B cell (primary cell): ENCODE measurements around the gene PLPP4. TPM values are rescaled to one million over a fixed set of nuclear protein-coding genes. Genes with fewer than 3 reads are reported as not detected.

Experiments
- ATAC-seq: fragments of 200-7000 bp; cut with Tn5 transposase; one replicate; pipeline ENCODE4 v1.10.0; 2021; ENCODE audit warnings: low read depth, mild to moderate bottlenecking, moderate number of reproducible peaks, moderate library complexity
- CTCF ChIA-PET: fragments of 350-600 bp; sonication (Branson Sonifier 250); formaldehyde crosslinking; loops from one replicate; lab custom pipeline; 2021; ENCODE audit warnings: antibody characterized with exemption, inconsistent platforms; lab: Charles Lee
- POLR2A ChIA-PET: fragments of 350-600 bp; sonication (Branson Sonifier 250); formaldehyde crosslinking; loops from one replicate; lab custom pipeline; 2021; ENCODE audit warnings: antibody characterized with exemption; lab: Charles Lee
- DNase-seq: peaks from one replicate; pipeline ENCODE4 v3.0.0; 2013
- H2AFZ ChIP-seq: 2 replicates; pipeline ENCODE4 v1.6.1; 2012; ENCODE audit warnings: mild to moderate bottlenecking, low read depth, low read length; ENCODE audit not compliant: insufficient read depth, poor library complexity, severe bottlenecking
- H3K27ac ChIP-seq, 2 donors: 1 replicate in 1 of 2; 2 replicates in 1 of 2; pipeline ENCODE4 v1.5.1; 2012 to 2013; ENCODE audit warnings: low read length in 2 of 2, mild to moderate bottlenecking in 2 of 2, moderate library complexity in 1 of 2
- H3K27me3 ChIP-seq, 4 experiments: fragments of 200-600 bp in 1 of 4; sonication (generic) in 1 of 4; replicated peaks in 1 of 4; 1 replicate in 2 of 4; 2 replicates in 2 of 4; pipeline versions ENCODE4 v1.6.1 to v1.7.0; 2013 to 2016; ENCODE audit warnings: low read length in 3 of 4, mild to moderate bottlenecking in 2 of 4, mixed read lengths in 1 of 4, moderate library complexity in 1 of 4; ENCODE audit not compliant: insufficient read depth in 4 of 4, control insufficient read depth in 3 of 4; ENCODE audit errors: control extremely low read depth in 1 of 4
- H3K36me3 ChIP-seq, 2 experiments: replicated peaks in 1 of 2; 1 replicate in 1 of 2; 2 replicates in 1 of 2; pipeline versions ENCODE4 v1.6.1 to v1.7.1; 2013; ENCODE audit warnings: low read length in 1 of 2; ENCODE audit not compliant: insufficient read depth in 2 of 2, control insufficient read depth in 1 of 2; ENCODE audit errors: control extremely low read depth in 1 of 2, extremely low read depth in 1 of 2
- H3K4me1 ChIP-seq, 2 donors: fragments of 200-600 bp in 1 of 2; sonication (generic) in 1 of 2; 1 replicate in 1 of 2; 2 replicates in 1 of 2; pipeline versions ENCODE4 v1.5.1 to v1.6.1; 2013 to 2017; ENCODE audit warnings: low read length in 2 of 2; ENCODE audit not compliant: control insufficient read depth in 2 of 2, insufficient read depth in 2 of 2
- H3K4me2 ChIP-seq: replicated peaks from 2 replicates; pipeline ENCODE3; 2012; ENCODE audit warnings: mild to moderate bottlenecking, low read depth, low read length; ENCODE audit not compliant: poor library complexity, severe bottlenecking
- H3K4me3 ChIP-seq, 5 experiments: fragments of 200-600 bp in 1 of 5; sonication (generic) in 1 of 5; 1 replicate in 3 of 5; 2 replicates in 2 of 5; pipeline versions ENCODE4 v1.5.1 to v1.7.0; 2011 to 2016; ENCODE audit warnings: low read length in 4 of 5, mild to moderate bottlenecking in 4 of 5, low read depth in 2 of 5, control low read depth in 1 of 5, moderate library complexity in 1 of 5; ENCODE audit not compliant: insufficient read depth in 1 of 5; ENCODE audit errors: control extremely low read depth in 1 of 5, extremely low read depth in 1 of 5
- H3K79me2 ChIP-seq: fragments of 200-600 bp; sonication (generic); one replicate; pipeline ENCODE4 v1.6.0; 2016; ENCODE audit warnings: low read length; ENCODE audit not compliant: control insufficient read depth, insufficient read depth
- H3K9ac ChIP-seq: fragments of 200-600 bp; sonication (generic); 2 replicates; pipeline ENCODE4 v1.6.1; 2017; ENCODE audit warnings: mild to moderate bottlenecking, low read length, moderate library complexity
- H3K9me3 ChIP-seq, 3 donors: one replicate each; pipeline versions ENCODE4 v1.6.1 to v1.7.1; 2013; ENCODE audit warnings: low read length in 2 of 3; ENCODE audit not compliant: control insufficient read depth in 2 of 3, insufficient read depth in 1 of 3; ENCODE audit errors: control extremely low read depth in 1 of 3
- H4K20me1 ChIP-seq: 2 replicates; pipeline ENCODE4 v1.6.0; 2012; ENCODE audit warnings: mild to moderate bottlenecking, low read length; ENCODE audit not compliant: insufficient read depth, control insufficient read depth, poor library complexity, severe bottlenecking
- H3K27ac Mint-ChIP-seq: one replicate; pipeline ENCODE4 v1.8.0; 2021; ENCODE audit warnings: mixed read lengths
- H3K27me3 Mint-ChIP-seq: one replicate; pipeline ENCODE4 v1.8.0; 2021; ENCODE audit warnings: mixed read lengths
- H3K4me1 Mint-ChIP-seq: one replicate; pipeline ENCODE4 v1.8.0; 2021; ENCODE audit warnings: mixed read lengths
- H3K4me3 Mint-ChIP-seq: one replicate; pipeline ENCODE4 v1.8.0; 2021; ENCODE audit warnings: mixed read lengths
- H3K9me3 Mint-ChIP-seq: one replicate; pipeline ENCODE4 v1.8.0; 2022; ENCODE audit warnings: mixed read lengths; ENCODE audit not compliant: insufficient read depth
- CTCF ChIP-seq: fragments of 200-600 bp; IDR thresholded peaks from one replicate; pipeline ENCODE4 v1.8.0; 2022; ENCODE audit warnings: antibody characterized with exemption, mild to moderate bottlenecking
- EZH2 ChIP-seq: IDR thresholded peaks from 2 replicates; pipeline ENCODE4 v1.6.1; 2012; ENCODE audit warnings: borderline replicate concordance, low read depth, mild to moderate bottlenecking, moderate library complexity, low read length; ENCODE audit not compliant: insufficient read depth, poor library complexity, severe bottlenecking
- WGBS: methylation state at CpG from one replicate; pipeline ENCODE4 v1.1.5; 2013; ENCODE audit warnings: missing lambda C conversion rate; ENCODE audit not compliant: insufficient coverage; 5-methylcytosine and 5-hydroxymethylcytosine counted together
- intact Hi-C: fragments of 100-400 bp; cut with micrococcal nuclease; formaldehyde crosslinking; loops from one replicate; pipeline ENCODE4 v1.10.0; 2022
- polyA plus RNA-seq: library from polyadenylated mRNA; depleted of rRNA; stranded (reverse); fragments of >200 nt; gene quantifications from 2 replicates; pipeline ENCODE4 v1.2.3, GENCODE V29; 2012
- total RNA-seq, 2 donors: library from RNA; stranded (reverse); fragments of 120-200 nt in 1 of 2; gene quantifications; 1 replicate in 1 of 2; 2 replicates in 1 of 2; pipeline versions ENCODE4 v1.2.3 to v1.2.4, GENCODE V29; 2013 to 2022

The PLPP4 gene
- total and polyA plus RNA-seq, 2 donors (not counting 1 experiment from before 2014, with no cell fraction given), result not detected

DNA sequence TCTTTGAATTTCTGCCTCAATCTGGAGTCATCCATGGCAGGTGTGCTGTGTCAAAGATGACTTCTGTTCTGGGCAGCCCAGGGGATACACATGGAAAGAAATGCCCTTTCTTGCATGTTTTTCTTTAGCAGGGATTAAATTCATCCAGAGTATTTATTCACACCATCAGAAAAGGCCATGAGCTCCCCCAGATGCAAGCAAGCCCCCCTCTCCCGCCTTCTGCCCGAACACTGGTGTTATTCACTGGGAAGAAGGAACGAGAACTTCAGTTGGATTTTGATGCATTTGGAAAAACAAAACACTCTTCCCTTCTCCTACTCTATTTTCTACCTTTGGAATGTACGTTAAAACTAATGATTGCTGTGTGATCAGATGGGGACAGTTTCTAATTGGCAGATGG, 1.4 kb downstream of the PLPP4 start:
- H2AFZ ChIP-seq, result no peak overlapping the region
- CTCF ChIA-PET, result no interaction called here
- no peaks in the 10 kb centered on the region for H4K20me1 ChIP-seq
- no peaks in the 10 kb centered on the region for H3K9me3 Mint-ChIP-seq
- peaks cover 0 to 26% (median 13%) of the 10 kb centered on the region in 4 experiments for H3K27me3 ChIP-seq
- H3K9ac ChIP-seq, result no peak overlapping the region
- peaks cover 40% of the 10 kb centered on the region for H3K27me3 Mint-ChIP-seq
- no peak overlapping the region for H3K4me3 ChIP-seq
- TF ChIP-seq EZH2 (no peak), CTCF (no peak)
- no CpG with 5 or more reads among the region's 4 CpGs for WGBS
- POLR2A ChIA-PET, result no interaction called here
- H3K4me1 Mint-ChIP-seq, result peaks cover 2% of the 10 kb centered on the region
- H3K4me3 Mint-ChIP-seq, result no peak overlapping the region
- H3K36me3 ChIP-seq, result no peaks in the 10 kb centered on the region
- DNase-seq (no peak), ATAC-seq (no peak)
- no peaks in the 10 kb centered on the region for H3K79me2 ChIP-seq
- no peaks in the 10 kb centered on the region for H3K9me3 ChIP-seq
- no peak overlapping the region for H3K27ac Mint-ChIP-seq
- H3K4me1 ChIP-seq, result no peaks in the 10 kb centered on the region
- no peak overlapping the region for H3K4me2 ChIP-seq
- no peak overlapping the region for H3K27ac ChIP-seq
- intact Hi-C loops, result no loop called here

- Mint-ChIP-seq H3K27me3 (peaks cover 36% of the 10 kb centered on the region), H3K4me1 (peaks cover 2% of the 10 kb centered on the region)
- H3K27me3 ChIP-seq, result peaks cover 0 to 26% (median 13%) of the 10 kb centered on the region in 4 experiments
Measured at GRCh38 chr10:120459185-120459584, 2.2 kb downstream of the PLPP4 start.

More at GRCh38 chr10:120459185-120459584, 2.2 kb downstream of the PLPP4 start:
- Mint-ChIP-seq H3K27ac (no peak overlapping the region), H3K9me3 (no peaks in the 10 kb centered on the region), H3K4me3 (no peak overlapping the region)
- Histone ChIP-seq H2AFZ (no peak overlapping the region), H3K36me3 (no peaks in the 10 kb centered on the region), H3K9me3 (no peaks in the 10 kb centered on the region), H3K79me2 (no peaks in the 10 kb centered on the region), H3K9ac (no peak overlapping the region), H3K4me3 (no peak overlapping the region), H3K4me1 (no peaks in the 10 kb centered on the region), H3K4me2 (no peak overlapping the region), H3K27ac (no peak overlapping the region), H4K20me1 (no peaks in the 10 kb centered on the region)
- 65% methylated on average over 5 of the region's 5 CpGs for WGBS
- intact Hi-C loops, result no loop called here
- TF ChIP-seq EZH2, result no peak
- no peak for TF ChIP-seq CTCF
- ChIA-PET POLR2A (no interaction called here), CTCF (no interaction called here)
- no peak for DNase-seq
- no peak for ATAC-seq
